T1000 (cell line): ENCODE results near the gene RPL32.
A peak's percentile ranks its signal among the peaks of the same experiment; 100 is the strongest.

Experiments used
- DNase-seq: peaks from one replicate; lab custom pipeline; 2025; ENCODE audit warnings: mixed read lengths; lab: John Stamatoyannopoulos, UW

The RPL32 gene

DNA sequence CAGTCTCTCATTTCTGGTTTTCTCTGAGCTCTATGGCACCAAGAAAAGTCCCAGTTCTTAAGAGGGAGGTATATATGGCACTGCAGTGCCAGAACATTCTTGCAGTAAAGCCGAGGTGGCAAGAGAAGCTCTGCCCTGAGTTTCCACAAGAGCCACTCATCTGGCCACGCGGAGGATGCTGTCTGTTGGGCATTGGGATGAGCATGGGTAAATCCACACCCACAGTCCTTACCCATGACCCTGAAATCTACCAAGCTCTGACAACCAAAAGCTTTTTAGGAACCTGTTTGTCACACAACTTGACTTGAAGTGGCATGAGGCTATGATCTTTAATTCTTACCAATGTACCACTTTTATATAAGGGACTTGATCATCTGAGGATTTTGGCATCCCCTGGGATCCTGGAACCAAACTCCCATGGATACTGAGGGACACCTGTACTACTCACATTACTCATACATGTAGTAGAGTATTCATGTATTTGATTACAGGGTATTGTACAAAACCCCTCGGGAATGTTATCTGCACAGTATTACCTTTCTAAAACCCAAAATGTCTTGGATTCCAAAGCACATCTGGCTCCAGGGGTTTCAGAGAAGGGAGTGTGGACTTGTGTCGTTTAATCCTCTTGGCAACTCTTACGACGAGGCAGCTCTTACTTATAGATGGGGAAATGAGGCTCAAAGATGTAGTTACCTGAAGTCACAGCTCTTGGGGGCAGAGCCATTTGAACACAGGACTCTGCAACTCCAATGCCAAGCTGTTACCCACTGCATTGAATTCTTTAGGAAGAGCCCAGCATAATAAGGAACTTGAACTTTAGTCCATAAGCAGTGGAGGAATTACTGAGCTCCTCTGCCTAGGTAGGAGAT is 8.8 kb downstream of the RPL32 start:
- DNase-seq: no peak

DNA sequence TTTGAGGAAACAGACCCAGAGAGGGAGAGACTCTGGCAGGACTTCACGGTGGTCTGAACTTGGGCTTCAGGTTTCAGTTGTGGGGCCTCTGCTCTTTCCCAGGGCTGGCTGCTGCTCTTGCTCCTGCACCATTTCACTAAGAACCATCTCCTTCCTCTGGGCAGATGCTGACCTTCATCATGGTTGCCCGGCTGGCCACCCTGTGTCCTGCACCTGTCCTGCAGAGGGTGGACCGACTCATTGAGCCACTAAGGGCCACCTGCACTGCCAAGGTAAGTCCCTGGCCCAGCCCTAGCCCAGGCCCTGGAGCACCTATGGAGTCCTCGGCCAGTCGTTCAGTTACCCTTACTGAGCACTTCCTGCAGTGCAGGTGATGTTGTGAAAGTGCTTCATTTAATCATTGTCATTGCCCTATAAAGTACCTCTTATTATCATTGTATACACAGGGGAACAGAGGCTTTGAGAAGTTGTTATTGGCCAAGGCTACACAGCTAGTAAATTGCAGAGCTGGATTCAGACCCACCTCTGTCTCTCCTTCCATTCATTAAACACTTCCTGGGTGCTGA is 10.0 kb downstream of the RPL32 start:
- DNase-seq: no peak

DNA sequence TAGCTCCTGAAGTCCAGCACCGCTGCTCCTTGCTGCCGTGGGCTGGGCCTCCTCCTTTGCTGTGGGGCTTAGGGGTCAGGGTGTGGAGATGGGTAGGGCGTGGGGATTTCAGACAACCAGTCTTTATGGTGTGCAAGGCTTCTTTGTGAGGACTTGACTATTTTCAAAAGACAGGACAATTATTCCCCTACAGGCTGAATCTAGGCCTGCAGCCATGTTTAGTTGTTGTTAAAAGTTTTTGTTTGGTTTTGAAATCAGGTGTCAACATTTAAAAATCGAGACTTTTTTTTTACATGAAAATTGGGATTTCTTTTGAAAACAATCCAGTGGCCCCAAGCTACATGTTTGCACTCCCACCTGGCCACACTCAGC is 10.6 kb downstream of the RPL32 start:
- no peak for DNase-seq

DNA sequence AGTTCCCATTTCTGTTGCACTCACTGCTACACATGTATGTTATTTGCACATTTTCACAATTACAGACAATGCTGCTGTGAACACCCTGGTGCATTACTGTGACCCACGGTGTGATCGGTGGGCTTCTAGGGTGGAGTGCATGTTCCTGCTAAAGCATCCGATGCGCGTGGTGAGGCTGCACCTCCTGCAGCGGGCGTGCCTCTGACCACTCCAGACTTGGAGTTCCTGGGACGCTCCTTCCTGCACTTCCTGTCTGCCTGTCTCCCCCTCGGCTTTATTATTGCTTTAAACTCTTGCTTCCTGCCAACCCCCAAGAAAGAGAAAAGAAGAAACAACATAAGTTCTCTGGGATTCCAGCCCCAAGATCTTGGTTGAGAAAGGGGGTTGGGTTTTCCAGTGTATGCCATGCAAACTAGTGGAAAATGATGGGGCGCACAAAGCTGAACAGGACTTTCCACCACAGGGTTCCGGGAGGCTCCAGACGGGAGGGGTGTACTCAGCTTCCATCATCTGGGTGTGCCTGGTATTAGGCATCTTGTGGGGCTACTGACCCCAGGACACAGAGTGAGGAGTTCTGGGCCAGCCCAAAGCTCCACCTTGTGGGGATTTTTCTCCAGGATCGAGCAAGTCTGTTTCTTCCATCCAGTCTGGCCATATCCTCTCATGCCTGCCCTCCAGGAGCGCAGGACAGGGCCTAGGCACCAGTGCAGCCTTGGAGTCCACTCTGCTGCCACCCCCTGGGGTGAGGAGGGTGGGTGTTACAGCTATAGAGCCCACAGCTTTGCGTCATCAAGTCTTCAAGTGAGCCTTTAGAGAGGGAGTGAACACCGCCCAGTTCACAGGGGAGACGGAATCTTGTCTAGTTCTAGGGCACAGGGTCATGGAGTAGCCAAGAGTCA is 11.2 kb downstream of the RPL32 start:
- no peak for DNase-seq

DNA sequence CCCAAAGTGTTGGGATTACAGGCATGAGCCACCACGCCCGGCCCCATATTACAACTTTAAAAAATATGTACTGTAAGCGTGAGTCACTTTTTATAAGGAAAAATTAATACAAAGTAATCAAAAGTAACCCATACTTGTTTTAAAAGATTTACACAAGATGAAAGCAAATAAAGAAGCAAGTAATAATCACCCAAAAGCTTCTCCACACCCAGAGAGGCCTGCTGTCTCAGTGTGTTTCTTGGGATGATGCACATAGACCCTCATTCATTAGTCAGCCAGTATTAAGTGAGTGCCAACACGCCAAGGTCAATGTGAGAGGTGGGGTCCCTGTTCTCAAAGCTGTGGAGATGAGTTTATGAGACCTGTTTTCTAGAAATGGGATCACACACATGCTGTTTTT is 12.0 kb downstream of the RPL32 start:
- DNase-seq: no peak

DNA sequence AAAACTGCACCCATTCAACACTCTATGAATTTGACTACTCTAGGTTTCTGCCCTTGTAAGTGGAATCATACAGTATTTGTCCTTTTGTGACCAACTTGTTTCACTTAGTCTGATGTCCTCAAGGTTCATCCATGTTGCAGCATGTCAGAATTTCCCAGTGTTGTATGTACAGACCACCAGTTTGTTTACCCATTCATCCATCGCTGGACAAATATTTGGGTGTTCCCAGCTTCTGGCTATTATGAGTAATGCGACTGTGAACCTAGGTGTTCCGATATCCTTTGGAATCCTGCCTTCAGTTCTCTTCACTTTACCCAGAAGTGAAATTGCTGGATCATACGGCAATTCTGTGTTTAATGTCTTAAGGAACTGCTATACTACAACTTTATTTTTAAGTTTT is 12.6 kb downstream of the RPL32 start:
- no peak for DNase-seq

DNA sequence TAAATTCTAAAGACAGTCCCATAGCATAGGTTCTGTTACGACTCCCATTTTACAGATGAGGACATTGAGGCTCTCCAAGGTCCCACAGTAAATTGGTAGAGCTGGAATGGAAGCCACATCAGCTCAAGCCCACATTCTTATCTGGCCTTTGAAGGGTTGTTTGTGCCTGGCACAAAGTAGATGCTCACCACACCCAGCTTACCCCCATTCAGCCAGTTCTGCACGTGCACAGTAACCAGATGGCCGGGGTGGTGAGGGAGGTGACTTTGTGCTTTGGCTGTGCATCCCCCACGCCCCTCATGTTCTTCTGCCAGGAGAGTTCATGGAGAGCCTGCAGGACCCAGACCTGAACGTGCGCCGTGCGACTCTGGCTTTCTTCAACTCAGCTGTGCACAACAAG is 16.2 kb downstream of the RPL32 start:
- no peak for DNase-seq

DNA sequence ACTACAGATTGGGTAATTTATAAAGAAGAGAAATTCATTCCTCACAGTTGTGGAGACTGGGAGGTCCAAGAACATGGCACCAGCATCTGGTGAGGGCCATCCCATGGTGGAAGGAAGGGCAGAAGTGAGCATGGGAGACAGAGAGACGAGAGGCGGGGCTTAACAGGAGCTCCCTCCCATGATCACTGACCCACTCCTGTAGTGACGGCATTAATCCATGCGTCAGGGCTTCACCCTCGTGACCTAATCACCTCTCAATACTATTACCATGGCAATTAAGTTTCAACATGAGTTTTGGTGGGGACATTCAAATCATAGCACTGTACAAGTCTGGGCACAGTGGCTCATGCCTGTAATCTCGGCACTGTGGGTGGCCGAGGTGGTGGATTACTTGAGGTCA is 17.1 kb downstream of the RPL32 start:
- no peak for DNase-seq

DNA sequence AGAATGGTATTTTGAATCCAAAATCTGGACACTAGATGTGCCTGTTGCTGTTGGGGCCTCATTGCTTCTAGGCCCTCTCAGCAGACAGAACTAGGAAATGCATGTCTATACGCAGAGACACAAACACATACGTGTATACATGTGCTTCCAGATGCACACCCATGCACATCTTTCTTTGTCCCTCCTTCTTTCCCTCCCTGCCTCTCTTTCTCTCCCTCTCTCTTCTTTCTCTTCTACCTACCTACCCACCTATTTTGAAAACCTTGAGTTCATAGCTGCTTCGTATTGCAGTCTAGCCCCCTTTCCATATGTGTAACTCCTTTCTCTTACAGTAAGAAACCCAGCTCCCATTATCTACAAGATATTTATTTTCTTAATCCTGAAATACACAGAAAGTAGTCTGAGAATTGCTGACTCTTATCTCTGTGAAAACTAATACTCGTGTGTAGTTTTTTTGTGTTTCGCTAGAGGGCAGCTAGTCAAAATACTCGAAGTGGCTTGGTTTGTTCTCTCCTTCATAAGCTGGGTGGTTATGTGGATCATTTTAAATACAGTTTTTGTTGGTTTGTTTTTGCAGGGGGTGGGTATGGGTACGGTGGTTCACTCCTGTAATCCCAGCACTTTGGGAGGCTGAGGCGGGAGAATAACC is 18.5 kb downstream of the RPL32 start:
- no peak for DNase-seq

DNA sequence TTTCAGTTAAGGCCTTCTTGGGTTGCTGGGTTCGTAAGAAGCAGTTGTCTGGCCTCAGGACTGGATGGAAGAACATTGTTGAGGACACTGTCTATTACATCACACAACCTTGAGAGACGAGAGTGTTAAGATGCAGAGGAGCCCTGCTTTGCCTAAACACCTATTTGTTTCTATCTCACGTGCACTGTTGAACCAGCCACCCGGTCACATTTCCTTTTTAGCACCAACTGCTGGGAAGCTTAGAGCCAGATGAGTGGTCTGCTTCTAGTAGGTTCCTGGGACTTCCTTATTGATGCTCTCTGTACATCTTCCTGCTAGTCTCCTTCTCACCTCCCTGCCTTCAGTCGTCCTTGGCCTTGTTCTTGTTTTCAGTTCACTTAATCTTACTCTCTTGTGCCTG is 22.6 kb downstream of the RPL32 start:
- no peak for DNase-seq

DNA sequence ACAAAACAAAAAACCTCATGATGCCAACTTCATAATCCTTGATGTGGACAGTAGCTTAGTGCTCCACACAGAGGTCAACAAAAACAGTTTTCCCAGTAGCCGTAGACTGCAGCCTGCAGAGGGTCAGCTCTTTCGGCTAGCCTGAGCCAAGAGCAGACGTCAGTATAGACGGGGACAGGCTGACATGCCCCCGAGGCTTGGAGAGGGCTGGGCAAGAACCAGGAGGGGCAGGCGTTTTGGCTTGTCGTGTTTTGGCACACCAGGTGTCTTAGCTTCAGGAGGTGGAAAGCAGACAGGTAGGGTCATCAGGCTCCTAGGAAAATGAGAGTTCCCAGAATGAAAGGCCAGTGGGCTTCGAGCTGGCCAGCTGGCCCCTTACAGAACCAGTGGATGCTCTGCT is 23.1 kb downstream of the RPL32 start:
- no peak for DNase-seq

DNA sequence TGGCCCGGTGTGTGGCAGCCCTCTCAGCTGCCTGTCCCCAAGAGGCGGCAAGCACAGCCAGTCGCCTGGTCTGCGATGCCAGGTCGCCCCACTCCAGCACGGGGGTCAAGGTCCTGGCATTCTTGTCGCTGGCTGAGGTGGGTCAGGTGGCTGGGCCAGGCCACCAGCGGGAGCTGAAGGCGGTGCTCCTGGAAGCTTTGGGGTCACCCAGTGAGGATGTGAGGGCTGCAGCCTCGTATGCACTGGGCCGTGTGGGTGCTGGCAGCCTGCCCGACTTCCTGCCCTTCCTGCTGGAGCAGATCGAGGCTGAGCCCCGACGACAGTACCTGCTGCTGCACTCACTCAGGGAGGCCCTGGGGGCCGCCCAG is 24.0 kb downstream of the RPL32 start:
- DNase-seq: no peak

DNA sequence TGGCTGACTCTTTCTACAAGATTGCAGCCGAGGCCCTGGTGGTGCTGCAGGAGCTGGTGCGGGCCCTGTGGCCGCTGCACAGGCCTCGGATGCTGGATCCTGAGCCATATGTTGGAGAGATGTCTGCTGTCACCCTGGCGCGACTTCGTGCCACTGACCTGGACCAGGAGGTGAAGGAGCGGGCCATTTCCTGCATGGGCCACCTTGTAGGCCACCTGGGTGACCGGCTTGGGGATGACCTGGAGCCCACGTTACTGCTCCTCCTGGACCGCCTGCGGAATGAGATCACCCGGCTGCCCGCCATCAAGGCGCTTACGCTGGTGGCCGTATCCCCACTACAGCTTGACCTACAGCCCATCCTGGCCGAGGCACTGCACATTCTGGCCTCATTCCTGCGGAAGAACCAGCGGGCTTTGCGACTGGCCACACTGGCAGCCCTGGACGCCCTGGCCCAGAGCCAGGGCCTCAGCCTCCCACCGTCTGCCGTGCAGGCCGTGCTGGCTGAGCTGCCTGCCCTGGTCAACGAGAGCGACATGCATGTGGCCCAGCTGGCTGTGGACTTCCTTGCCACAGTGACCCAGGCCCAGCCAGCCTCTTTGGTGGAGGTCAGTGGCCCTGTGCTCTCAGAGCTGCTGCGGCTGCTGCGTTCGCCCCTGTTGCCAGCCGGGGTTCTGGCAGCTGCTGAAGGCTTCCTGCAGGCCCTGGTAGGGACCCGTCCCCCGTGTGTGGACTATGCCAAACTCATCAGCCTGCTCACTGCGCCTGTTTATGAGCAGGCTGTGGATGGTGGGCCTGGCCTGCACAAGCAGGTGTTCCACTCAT is 24.6 kb downstream of the RPL32 start:
- no peak for DNase-seq

DNA sequence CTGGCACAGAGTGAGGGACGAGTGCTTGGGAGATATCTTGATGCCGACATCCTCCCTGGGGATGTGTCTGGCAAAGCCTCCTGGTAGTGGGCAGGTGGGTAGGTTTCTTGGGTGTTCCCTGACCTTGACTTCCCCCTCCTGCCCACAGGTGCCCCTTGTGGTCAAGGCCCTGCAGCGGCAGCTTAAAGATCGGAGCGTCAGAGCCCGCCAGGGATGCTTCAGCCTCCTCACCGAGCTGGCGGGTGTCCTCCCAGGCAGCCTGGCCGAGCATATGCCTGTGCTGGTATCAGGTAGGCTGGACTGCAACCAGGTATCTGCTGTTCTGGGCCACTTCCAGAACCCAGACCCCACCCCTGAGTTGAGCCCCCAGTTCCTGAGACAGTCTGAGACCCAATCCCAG is 25.6 kb downstream of the RPL32 start:
- DNase-seq: no peak

DNA sequence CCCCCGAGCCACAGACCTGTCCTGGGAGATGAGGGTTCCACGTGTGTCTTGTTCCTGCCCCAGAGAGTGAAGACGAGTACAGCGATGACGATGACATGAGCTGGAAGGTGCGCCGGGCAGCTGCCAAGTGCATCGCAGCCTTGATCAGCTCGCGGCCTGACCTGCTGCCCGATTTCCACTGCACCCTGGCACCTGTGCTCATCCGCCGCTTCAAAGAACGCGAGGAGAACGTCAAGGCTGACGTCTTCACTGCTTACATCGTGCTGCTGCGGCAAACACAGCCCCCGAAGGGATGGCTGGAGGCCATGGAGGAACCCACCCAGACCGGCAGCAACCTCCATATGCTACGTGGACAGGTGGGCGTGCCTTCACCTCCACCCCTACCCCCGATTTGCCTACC is 26.3 kb downstream of the RPL32 start:
- DNase-seq: no peak

DNA sequence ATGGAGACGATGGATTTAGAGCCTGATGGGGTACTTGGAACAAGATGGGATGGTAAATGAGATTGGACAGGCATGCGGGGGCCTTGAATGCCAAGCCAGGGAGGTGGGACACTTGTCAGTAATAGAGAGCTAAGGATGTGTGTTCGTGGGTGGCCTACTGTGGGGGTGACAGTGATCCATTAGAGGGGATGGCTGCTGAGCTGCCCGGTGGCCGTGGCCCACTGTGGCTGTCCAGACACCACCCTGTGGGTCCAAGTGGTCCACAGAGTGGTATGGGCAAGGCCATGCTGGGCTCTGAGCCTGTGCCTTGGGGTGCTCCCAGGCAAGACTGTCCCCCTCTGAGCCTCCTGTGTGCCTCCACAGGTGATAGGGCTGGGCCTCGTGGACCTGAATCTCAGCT is 27.4 kb downstream of the RPL32 start:
- no peak for DNase-seq

DNA sequence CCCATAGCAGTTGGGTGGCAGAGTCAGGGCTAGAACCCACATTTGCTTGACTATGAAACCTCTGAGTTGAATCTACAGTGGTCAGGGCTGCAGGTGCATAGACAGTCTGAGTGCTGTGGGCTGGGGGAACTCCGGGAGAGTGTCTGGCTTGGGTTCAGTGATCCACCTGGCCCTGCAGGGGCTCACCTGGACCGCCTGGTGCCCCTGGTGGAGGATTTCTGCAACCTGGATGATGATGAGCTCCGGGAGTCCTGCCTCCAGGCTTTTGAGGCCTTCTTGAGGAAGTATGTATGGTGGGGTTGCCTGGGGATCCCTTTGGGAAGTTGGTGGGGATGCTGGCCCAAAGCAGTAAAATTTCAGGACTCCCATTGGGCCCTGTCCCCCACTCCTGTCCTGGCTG is 28.6 kb downstream of the RPL32 start:
- no peak for DNase-seq

DNA sequence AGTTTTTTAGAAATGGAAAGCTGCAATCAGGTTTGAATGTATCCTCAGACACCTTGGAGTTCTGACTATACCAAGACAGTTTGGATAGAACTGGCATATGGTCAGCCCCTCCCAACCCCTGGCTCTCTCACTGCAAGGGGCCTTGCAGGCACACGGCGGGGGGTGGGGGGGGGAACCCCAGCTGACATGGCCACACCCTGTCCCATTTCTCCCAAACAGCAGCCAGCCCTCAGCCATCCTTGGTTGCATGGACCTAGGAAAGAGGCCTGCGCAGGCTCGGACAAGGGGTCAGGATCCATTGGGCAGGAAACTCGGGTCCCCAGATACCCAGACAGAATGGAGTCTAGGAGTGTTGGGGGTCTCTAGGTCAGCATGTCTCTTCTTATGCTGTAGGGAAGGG is 30.4 kb downstream of the RPL32 start:
- DNase-seq: no peak

DNA sequence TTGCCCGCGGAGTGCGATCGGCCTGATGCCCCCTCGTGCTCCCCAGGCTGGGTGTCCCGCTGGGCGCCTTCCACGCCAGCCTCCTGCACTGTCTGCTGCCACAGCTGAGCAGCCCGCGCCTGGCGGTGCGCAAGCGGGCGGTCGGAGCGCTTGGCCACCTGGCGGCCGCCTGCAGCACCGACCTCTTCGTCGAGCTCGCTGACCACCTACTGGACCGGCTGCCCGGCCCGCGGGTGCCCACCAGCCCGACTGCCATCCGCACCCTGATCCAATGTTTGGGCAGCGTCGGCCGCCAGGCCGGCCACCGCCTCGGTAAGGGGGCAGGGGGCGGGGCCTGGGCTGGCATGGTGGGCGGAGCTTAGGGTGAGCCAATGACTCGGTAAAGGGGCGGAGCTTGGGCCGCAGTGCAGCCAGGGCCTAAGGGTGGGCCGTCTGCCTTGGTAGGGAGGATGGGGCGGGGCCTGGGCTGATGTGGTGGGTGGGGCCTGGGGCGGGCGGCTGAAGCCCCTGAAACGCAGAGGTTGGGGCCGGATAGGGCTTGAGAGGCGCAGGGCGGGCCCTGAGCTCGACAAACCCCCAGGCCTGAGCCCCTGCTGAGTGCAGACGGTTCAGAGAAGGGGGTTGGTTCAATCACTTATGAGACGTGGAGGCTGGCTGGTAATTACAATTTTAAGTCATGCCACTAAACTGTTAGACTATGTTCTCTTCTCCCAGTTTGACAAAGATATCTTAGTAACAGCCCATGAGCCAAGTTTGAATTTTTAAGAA is 31.2 kb downstream of the RPL32 start:
- peak; percentile 95 for DNase-seq

DNA sequence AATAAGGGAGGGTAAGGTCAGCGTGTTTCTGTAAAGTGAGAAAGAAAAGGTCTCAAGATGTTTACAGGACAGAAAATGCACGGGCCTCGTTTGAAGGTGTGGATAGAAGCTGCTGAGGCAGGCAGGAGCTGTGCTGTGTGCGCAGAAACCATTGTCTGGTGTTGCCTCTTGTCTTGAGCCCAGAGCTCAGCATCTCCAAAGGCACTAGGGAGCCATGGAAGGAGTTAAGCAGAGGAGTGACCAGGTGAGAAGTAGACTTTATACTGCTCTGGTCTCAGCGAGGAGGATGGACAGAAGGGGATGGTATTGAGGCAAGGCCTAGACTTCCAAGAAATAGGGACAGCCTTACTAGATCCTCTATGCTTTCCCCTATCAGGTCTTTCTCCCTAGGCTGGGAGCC is 31.9 kb downstream of the RPL32 start:
- DNase-seq: no peak

DNA sequence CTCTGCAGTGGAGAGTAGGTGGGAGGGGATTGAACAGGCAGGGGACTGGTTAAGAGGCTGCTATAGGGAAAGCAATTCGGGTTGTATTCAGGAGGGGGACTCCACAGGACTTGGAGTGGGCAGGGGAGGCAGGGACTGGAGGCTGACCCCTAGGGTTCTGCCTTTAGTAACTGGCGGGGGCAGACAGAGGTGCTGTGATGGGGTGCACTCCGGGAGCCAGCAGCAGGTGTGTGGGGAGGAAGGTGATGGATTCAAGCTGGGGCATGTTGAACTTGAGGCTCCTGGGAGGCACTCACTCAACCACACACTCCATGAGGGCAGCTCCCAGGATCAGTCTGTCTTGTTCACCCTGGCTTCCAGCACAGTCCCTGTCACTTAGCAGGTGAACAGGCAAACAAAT is 32.4 kb downstream of the RPL32 start:
- DNase-seq: no peak
